KOPT-K1 (cell line): Measurements from ENCODE around the gene NPEPL1.
"Not testable (repeated sequence)": the region's sequence is repeated elsewhere in the genome, so short reads cannot be mapped to it uniquely, and the experiment has no call there.

Experiments used
- H3K27ac ChIP-seq: fragments of 200-600 bp; sonication (generic); 2 replicates; pipeline ENCODE4 v1.5.1; 2016; ENCODE audit warnings: antibody characterized with exemption, mild to moderate bottlenecking, low read depth, low read length; ENCODE audit not compliant: poor library complexity, severe bottlenecking
- H3K36me3 ChIP-seq: fragments of 200-600 bp; sonication (generic); 2 replicates; pipeline ENCODE4 v1.5.1; 2017; ENCODE audit warnings: antibody characterized with exemption, mild to moderate bottlenecking, low read length, moderate library complexity; ENCODE audit not compliant: insufficient read depth
- H3K9me3 ChIP-seq: fragments of 200-600 bp; sonication (generic); 2 replicates; pipeline ENCODE4 v1.5.1; 2017; ENCODE audit warnings: antibody characterized with exemption, low read length, mild to moderate bottlenecking; ENCODE audit not compliant: insufficient read depth, poor library complexity, severe bottlenecking

NPEPL1 gene

DNA sequence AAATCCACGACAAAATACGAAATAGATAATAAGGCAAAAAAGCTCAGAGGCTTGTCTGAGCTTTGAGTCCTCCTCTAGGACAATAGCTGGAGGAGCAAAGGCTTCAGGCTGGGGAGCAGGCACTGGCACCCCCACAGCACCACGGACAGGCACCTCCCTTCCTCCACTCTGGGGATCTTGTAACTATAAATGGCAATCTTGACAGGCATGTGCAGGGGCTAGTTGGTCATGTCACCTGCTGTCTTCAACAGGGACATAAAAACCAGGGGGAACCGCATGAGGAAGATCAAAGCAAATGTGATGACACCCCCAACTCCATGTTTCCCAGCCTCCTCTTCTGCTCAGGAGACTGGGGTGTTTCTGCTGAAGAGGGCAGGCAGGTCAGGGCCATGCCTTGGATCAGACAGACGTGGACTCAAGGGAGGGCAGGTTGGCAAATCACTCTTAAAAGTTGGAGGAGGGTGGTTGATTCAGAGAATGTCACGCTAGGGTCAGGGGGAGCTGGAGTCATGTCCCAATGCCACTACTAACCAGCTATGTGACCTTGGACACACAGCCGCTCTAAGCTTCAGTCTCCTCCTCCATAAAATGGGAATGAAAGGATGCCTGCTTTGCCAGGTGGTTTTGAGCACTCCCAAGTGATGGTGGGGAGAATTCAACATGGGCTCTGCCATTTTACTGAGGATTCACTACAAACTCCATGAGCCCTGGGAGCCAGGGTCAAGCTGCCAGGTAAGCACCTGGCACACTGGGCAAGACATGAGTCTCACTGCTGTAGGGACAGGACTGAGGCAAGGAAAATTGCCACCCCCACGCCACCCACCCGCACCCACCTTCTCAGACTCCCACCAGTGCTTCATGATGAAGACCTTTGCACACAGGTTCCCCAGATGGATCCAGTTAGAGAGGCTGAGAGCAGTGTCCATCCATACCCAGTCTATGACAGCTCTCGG is 48.0 kb downstream of the NPEPL1 start:
- Histone ChIP-seq H3K27ac (no peak overlapping the region), H3K36me3 (no peaks in the 10 kb centered on the region), H3K9me3 (peaks cover 10% of the 10 kb centered on the region)

DNA sequence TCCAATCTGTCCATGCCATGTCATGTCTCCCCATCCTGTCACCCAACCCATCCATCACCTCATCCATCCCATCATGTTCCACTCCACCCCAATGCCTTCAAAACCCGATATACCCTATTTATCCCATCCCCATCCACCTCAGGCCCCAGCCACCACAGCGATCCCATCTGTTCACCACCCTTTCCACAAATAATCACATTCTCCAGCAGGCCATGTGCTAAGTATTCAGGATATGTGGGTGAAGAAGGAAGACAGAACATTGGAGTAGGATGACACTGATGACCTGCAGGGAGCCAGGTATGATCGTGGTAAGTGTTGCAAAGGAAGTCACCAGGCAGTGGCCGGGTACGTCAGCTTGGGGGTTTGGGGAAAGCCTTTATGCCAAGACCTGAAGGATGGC is 48.8 kb downstream of the NPEPL1 start:
- Histone ChIP-seq H3K27ac (no peak overlapping the region), H3K9me3 (peaks cover 10% of the 10 kb centered on the region), H3K36me3 (no peaks in the 10 kb centered on the region)

GRCh38 chr20:58742668-58743566 is 50.3 kb downstream of the NPEPL1 start:
- Histone ChIP-seq H3K9me3 (peaks cover 10% of the 10 kb centered on the region), H3K27ac (no peak overlapping the region), H3K36me3 (no peaks in the 10 kb centered on the region)

GRCh38 chr20:58743929-58744534 is 51.4 kb downstream of the NPEPL1 start:
- Histone ChIP-seq H3K9me3 (peaks cover 6% of the 10 kb centered on the region), H3K36me3 (no peaks in the 10 kb centered on the region), H3K27ac (no peak overlapping the region)

- Histone ChIP-seq H3K9me3 (no peaks in the 10 kb centered on the region), H3K27ac (no peak overlapping the region), H3K36me3 (no peaks in the 10 kb centered on the region)
Observed at GRCh38 chr20:58744836-58745235, 52.2 kb downstream of the NPEPL1 start.

DNA sequence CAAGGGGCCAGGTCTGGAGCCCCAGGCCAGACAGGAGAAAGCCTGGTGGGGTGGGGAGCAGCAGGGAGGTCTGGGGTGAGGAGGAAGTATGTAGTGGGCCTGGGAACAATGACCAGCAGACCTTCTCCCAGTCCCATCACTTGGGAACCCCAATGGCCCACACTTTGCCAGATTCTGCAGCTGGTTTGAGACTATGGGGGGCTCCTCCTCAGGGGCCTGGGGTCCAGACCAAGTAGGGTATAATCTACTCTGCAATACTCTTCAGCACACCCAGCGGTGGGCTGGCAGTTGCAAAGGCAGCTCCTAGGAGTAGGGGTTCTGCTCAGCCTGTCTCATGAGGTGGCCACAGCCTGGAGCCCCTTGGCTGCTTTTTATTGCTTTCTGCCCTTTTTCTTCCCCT is 52.8 kb downstream of the NPEPL1 start:
- no peaks in the 10 kb centered on the region for H3K9me3 ChIP-seq
- no peaks in the 10 kb centered on the region for H3K36me3 ChIP-seq

GRCh38 chr20:58746620-58747019 is 54.0 kb downstream of the NPEPL1 start:
- no peaks in the 10 kb centered on the region for H3K9me3 ChIP-seq
- no peak overlapping the region for H3K27ac ChIP-seq
- no peaks in the 10 kb centered on the region for H3K36me3 ChIP-seq

More for the DNA sequence above, 52.8 kb downstream of the NPEPL1 start:
- H3K27ac ChIP-seq = no peak overlapping the region

DNA sequence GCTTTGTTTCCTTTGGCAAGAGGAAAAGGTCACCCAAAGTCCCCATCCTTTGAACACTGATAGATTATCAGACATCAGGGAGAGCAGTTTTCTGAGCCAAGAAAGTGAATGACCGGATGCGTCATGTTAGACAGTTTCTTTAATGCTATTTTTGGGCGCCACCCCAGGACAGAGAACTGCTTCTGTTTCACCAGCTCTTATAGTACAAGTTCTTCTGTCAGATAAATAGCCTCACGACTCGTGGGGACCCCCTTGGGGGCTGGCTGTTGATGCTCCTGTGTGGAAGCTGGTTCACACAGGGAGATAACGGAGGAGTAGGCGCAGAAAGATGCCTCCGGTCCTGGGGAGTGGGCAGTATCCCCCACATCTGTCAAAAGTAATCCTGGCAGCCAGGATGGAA is 54.6 kb downstream of the NPEPL1 start:
- Histone ChIP-seq H3K36me3 (no peaks in the 10 kb centered on the region), H3K9me3 (no peaks in the 10 kb centered on the region), H3K27ac (no peak overlapping the region)

DNA sequence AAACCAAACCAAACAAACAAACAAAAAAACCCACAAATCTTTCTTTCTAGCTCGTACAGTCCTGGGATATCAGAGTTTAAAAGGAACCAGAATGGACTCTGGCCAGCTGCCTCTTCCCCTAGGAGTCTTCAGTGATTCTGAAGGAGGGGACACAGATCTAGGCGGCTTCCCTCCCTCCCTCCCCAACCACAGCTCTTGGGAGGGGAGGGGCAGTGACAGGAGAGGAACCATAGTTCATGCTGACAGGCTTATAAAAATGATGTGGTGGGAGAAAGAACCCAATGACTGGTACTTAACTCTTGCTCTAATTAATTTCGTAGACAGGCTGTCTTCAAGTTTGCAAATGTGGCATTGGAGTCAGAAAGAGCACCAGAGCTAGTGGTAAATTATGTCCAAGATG is 56.0 kb downstream of the NPEPL1 start:
- Histone ChIP-seq H3K36me3 (no peaks in the 10 kb centered on the region), H3K9me3 (no peaks in the 10 kb centered on the region), H3K27ac (no peak overlapping the region)

DNA sequence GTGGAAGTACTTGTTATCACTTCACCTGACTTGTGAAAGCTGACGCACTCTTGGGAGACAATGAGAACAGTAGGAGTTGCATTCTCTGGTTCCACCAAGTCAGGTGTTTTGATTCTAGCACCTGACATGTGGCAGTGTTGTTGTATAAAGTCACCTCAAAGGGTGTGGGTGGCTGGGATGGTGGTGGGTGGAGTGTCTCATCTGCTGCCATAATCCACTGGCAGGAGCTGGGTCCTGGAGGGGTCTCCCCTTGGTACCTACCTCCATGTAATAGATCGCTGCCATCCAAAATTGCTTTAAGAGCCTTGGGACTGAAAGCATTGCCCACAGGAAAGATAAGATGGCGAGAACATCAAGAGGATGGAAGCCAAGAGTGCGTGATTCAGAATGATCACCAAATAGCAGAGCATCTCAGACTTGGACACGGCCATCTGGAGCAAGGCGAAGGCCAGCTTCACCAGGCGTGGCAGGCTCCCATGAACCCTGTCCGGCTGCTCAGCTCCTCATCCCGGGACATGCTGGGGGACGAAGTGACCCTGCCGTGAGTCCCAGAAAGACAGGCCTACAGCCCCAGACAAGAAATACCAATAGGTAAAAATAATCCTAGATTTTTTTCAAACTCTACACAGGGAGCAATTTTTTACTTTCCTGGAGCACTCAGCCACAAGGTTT is 56.6 kb downstream of the NPEPL1 start:
- H3K27ac ChIP-seq = no peak overlapping the region

GRCh38 chr20:58749979-58750378 is 57.4 kb downstream of the NPEPL1 start:
- no peaks in the 10 kb centered on the region for H3K36me3 ChIP-seq
- H3K27ac ChIP-seq = no peak overlapping the region
- H3K9me3 ChIP-seq = no peaks in the 10 kb centered on the region

More for the DNA sequence above, 56.6 kb downstream of the NPEPL1 start:
- Histone ChIP-seq H3K9me3 (no peaks in the 10 kb centered on the region), H3K36me3 (no peaks in the 10 kb centered on the region)

DNA sequence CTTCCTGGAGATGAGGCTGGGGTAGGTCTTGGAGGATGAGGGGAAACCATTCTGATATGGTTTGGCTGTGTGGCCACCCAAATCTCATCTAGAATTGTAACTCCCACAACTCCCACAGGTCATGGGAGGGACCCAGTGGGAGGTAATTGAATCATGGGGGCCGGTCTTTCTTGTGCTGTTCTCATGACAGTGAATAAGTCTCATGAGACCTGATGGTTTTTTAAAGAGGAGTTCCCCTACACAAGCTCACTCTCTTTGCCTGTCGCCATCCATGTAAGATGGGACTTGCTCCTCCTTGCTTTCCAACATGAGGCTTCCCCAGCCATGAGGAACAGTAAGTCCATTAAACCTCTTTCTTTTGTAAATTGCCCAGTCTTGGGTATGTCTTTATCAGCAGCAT is 58.1 kb downstream of the NPEPL1 start:
- not testable (repeated sequence) for H3K36me3 ChIP-seq

GRCh38 chr20:58751979-58752378 is 59.4 kb downstream of the NPEPL1 start:
- H3K9me3 ChIP-seq = no peaks in the 10 kb centered on the region
- H3K27ac ChIP-seq = no peak overlapping the region
- no peaks in the 10 kb centered on the region for H3K36me3 ChIP-seq

More for the DNA sequence above, 58.1 kb downstream of the NPEPL1 start:
- H3K27ac ChIP-seq, H3K9me3 ChIP-seq: not testable (repeated sequence)

DNA sequence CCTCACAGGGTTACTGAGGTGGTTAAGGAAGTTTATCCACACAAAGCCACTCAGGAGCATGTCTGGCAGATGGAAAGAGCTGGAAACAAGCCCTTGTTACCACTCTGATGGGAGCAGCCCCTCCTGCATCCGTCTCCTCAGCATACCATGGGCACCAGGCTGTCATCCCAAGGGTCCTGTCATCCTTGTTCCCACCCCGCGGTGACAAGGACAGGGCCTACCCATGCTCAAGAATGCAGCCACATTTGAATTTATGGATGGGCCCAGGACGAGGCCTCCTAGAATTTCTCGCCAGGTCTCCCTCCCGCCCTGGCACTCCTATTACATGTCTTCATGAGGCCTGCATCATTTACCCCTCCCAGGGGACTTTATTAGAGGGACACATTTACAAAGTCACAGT is 60.0 kb downstream of the NPEPL1 start:
- Histone ChIP-seq H3K36me3 (no peaks in the 10 kb centered on the region), H3K9me3 (no peaks in the 10 kb centered on the region), H3K27ac (no peak overlapping the region)
